Small intestine (tissue), 7 donors: ENCODE results near the gene SRSF1. TPM values are rescaled to one million over a fixed set of nuclear protein-coding genes. Genes with fewer than 3 reads are reported as not detected.

Experiments
- DNase-seq, 2 donors: peaks; one replicate each; pipeline versions ENCODE4 v3.0.0 to v3.0.0-alpha.2; 2013
- FAIRE-seq: peaks from 2 replicates; lab custom pipeline; 2012; peaks lifted over from hg19 to GRCh38; lab: Jason Lieb, UNC
- H3K27ac ChIP-seq, 3 donors: one replicate each; pipeline ENCODE4 v1.5.1; 2013; ENCODE audit warnings: low read length in 2 of 3, mild to moderate bottlenecking in 2 of 3, control low read depth in 1 of 3, inconsistent platforms in 1 of 3, low read depth in 1 of 3, moderate library complexity in 1 of 3
- H3K27me3 ChIP-seq, 3 donors: one replicate each; pipeline ENCODE4 v1.6.1; 2013; ENCODE audit warnings: low read length in 3 of 3, inconsistent platforms in 1 of 3; ENCODE audit not compliant: control insufficient read depth in 3 of 3, insufficient read depth in 3 of 3
- H3K36me3 ChIP-seq, 3 donors: one replicate each; pipeline ENCODE4 v1.6.1; 2013; ENCODE audit warnings: low read length in 3 of 3, inconsistent platforms in 1 of 3, low read depth in 1 of 3, mild to moderate bottlenecking in 1 of 3, moderate library complexity in 1 of 3; ENCODE audit not compliant: control insufficient read depth in 3 of 3, insufficient read depth in 2 of 3
- H3K4me1 ChIP-seq, 3 donors: one replicate each; pipeline ENCODE4 v1.6.1; 2013; ENCODE audit warnings: low read length in 2 of 3, inconsistent platforms in 1 of 3, low read depth in 1 of 3, mild to moderate bottlenecking in 1 of 3, moderate library complexity in 1 of 3; ENCODE audit not compliant: control insufficient read depth in 3 of 3, insufficient read depth in 2 of 3
- H3K4me3 ChIP-seq, 3 donors: one replicate each; pipeline ENCODE4 v1.5.1; 2013; ENCODE audit warnings: low read length in 3 of 3, control low read depth in 1 of 3, inconsistent platforms in 1 of 3, low read depth in 1 of 3, mild to moderate bottlenecking in 1 of 3, moderate library complexity in 1 of 3
- H3K9me3 ChIP-seq, 2 donors: one replicate each; pipeline ENCODE4 v1.6.1; 2013; ENCODE audit warnings: low read depth in 1 of 2, low read length in 1 of 2; ENCODE audit not compliant: control insufficient read depth in 2 of 2, insufficient read depth in 1 of 2
- WGBS, 3 donors: extraction: QIAGEN DNeasy Blood & Tissue Kit; methylation state at CpG; one replicate each; pipeline ENCODE4 v1.1.7; 2013; 5-methylcytosine and 5-hydroxymethylcytosine counted together
- polyA plus RNA-seq, 4 donors: library from polyadenylated mRNA; stranded (reverse) in 3 of 4; unstranded in 1 of 4; fragments of 200-250 nt in 3 of 4; fragments of 120-200 nt in 1 of 4; gene quantifications; one replicate each; pipeline versions ENCODE4 v1.2.1 to v1.2.3, GENCODE V29; 2013
- donor health status: healthy with polysubstance abuse.
- donor health status: control.
- donor health status: control.
- donor health status: Bipolar disorder and iron deficiency.
- donor health status: healthy.

SRSF1 gene
- polyA plus RNA-seq, 4 donors: 62.7 to 193 (median 106) TPM

DNA sequence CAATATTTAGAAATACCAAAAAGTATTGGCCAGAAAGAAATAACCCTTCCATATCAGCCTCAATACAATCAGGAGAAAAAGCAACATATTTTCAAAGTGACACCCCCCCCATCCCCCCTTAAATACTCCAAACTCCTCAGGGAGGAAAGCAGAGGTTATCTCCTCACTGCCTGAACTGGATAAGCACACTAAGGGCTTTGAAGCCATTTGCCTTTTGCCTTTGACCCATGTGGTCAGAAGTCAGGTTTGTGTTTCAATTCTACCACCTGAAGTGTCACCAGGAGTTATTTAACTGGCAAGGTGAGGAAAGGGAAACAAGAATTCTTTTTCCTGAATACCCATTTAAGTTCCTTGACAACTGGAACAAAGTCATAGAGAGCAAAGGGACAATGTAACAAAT lies 15.5 kb downstream of the SRSF1 start:
- peaks cover 0 to 18% (median 3%) of the 10 kb centered on the region in 3 donors for H3K4me1 ChIP-seq
- no peak overlapping the region for H3K4me3 ChIP-seq
- DNase-seq (no peak), FAIRE-seq (no peak)
- no peaks in the 10 kb centered on the region for H3K27me3 ChIP-seq
- H3K27ac ChIP-seq: no peak overlapping the region
- no peaks in the 10 kb centered on the region for H3K36me3 ChIP-seq
- H3K9me3 ChIP-seq: no peaks in the 10 kb centered on the region

DNA sequence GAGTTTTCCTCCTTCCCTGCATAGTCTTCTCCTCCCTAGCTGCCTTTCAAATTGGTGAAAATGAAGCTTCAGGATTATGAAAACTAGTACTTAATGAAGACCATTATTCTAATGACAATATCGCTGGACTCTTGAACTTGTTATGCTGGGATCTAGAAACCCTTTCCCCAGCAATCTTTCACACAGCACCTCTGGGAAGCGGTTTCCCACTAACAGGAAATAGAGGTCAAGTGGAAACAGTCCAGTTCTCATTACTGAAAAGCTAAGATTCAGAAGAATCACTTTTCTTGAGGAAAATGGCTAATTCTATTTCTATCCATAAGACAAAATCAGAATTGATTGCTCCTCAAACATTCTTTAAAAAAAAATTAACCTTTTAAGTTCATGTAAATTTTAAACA lies 17.0 kb downstream of the SRSF1 start:
- FAIRE-seq (no peak), DNase-seq (no peak)
- H3K4me3 ChIP-seq: no peak overlapping the region
- H3K4me1 ChIP-seq: peaks cover 2 to 14% (median 8%) of the 10 kb centered on the region in 3 donors
- no peak overlapping the region for H3K27ac ChIP-seq
- H3K27me3 ChIP-seq: no peaks in the 10 kb centered on the region
- H3K36me3 ChIP-seq: no peaks in the 10 kb centered on the region
- H3K9me3 ChIP-seq: no peaks in the 10 kb centered on the region
- WGBS, 3 donors: 72 to 88% (median 72%) methylated on average over 2 of the region's 2 CpGs

DNA sequence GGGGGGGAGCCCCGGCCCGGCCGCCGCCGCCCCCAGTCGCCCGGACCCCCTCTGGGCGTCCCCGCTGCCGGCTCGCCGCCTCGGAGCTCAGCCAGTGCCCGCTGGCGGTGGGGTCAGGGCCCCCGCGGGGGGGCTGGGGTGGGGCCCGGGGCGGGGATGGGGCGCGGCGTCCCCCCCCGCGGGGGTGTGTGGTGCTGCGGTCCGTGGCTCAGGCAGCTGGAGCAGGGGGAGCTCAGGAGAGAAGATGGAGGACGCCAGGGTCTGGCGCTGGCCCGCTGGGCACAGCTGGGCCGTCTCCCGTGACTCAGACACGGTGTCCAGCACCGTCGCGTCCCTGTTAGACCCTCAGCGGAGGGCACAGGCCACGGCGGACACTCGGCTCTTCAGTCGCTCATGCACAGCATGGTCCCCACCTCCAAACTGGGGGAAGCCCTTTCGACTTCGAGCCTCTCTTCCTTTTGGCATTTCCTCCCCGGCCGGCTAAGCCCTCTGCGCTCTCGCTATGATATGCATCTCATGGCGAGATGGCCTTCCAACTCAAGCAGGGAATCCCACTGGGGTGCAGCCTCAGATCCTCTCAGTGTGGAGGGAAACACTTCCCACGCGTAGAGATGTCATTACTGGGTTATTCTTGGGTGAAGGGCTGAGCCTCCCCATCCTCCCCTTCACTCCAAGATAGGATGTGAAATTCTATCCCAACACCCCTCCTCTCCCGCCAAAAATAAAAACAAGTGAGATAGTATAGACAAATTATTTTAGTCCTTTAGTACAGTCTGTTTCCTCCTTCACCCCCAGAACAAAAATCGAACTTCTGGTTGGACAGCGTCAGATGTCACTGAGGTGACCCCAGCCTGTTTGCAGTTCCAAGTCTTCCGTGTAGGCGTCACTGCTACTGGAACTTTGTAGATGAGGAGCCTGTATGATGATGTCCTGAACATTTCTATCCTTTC lies 18.5 kb downstream of the SRSF1 start:
- FAIRE-seq (no peak), DNase-seq (peak; percentile 69 to 86)
- WGBS, 3 donors: 1 to 2% (median 2%) methylated on average over 31 to 54 of the region's 54 CpGs

DNA sequence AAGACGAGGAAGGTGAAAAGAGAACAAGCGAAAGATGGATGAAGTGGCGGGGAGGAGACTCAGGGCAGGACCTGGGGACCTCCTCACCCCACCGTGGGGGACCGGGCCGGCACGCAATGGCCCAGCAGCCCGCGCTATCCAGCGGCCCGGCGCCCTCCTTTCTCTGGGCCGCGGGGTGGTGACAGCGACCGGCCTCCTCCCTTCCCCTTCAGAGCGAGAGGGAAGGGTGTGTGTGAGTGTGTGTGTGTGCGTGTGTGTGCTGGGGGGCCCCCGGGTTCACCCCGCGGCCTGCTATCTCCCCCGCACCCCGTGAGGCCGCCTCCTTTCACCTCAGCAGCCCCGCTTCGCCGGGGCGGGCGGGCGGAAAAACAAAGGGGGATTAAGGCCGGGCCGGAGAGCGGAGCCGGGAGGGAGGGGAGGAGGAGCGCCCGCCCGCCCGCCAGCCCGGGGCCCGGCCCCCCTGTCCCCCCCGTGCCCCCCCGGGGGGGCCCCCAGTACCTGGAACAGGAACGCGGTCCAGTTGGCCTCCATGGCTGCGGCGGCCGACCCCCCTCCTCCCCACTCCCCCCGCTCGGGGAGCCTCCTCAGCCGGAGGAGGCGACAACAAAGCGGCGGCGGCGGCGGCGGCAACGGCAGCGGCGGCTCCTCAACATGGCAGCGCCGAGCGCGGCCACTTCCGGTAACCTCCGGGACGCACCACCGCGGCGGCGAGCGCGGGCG lies 19.3 kb downstream of the SRSF1 start, which contains the start of gene VEZF1:
Gene VEZF1 (minus strand): TSS at position 674 of the 720 bp plus-strand sequence. CDS start 143 bp downstream, at position 531.
- Histone ChIP-seq H3K27ac (peak within 1 kb of the TSS; percentile 87 to 97 (median 92)), H3K9me3 (no peaks in the 10 kb centered on the region), H3K4me3 (peak within 1 kb of the TSS; percentile 82 to 95 (median 87)), H3K4me1 (peaks cover 7 to 12% (median 11%) of the 10 kb centered on the region in 3 donors), H3K36me3 (peaks cover 0 to 5% (median 0%) of the 10 kb centered on the region in 3 donors), H3K27me3 (no peaks in the 10 kb centered on the region)
- FAIRE-seq (no peak), DNase-seq (peak; percentile 65 to 91)
- 0 to 1% (median 0%) methylated on average over 23 to 73 of the region's 74 CpGs for WGBS, 3 donors

More for the DNA sequence above, 18.5 kb downstream of the SRSF1 start:
- Histone ChIP-seq H3K27me3 (no peaks in the 10 kb centered on the region), H3K4me3 (peak overlapping the region; percentile 74 to 95 (median 82)), H3K27ac (peak overlapping the region; percentile 87 to 97 (median 89)), H3K4me1 (peaks cover 8 to 14% (median 9%) of the 10 kb centered on the region in 3 donors), H3K36me3 (no peaks in the 10 kb centered on the region), H3K9me3 (no peaks in the 10 kb centered on the region)

DNA sequence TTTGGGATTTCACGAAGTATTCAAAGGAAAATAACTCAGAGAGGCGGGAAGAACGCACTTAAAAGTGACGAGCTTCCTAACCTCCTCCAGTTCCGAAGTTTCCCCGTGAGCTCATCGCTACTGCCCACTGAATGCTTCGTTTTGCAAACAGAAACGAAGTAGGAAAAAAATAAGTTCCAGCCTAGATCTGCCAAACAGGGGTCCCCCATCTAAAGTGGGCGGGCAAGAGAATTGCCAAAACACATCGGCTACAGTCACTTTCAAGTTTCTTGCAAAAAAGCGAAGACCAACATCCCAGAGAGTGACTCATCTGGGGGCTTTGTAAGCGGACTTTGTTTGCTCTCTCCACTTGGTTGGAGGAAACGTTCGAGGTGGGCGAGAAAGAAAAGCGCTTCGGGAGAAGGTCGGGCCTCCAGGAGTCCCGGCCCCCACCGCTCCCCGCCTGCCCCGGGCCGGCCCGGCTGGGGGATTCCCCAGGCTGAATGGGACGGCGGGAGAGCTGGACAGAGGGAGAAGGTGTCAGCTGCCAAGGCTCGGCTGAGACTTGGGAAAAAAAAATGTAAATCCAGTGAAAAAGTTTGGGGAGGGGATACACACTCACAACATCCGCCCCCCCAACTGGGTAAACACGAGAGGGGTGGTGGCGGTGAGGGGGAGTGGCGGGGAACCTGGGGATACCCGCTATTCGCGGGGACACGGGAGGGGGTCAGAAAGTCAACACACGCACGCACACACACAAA lies 20.0 kb downstream of the SRSF1 start:
- DNase-seq (peak; percentile 50 to 70), FAIRE-seq (no peak)
- Histone ChIP-seq H3K36me3 (peaks cover 0 to 7% (median 3%) of the 10 kb centered on the region in 3 donors), H3K27ac (peak overlapping the region; percentile 87 to 97 (median 92)), H3K4me1 (peaks cover 8 to 15% (median 11%) of the 10 kb centered on the region in 3 donors), H3K4me3 (peak overlapping the region; percentile 82 to 95 (median 87)), H3K9me3 (no peaks in the 10 kb centered on the region), H3K27me3 (no peaks in the 10 kb centered on the region)
- WGBS, 3 donors: 1 to 2% (median 1%) methylated on average over 38 of the region's 38 CpGs

DNA sequence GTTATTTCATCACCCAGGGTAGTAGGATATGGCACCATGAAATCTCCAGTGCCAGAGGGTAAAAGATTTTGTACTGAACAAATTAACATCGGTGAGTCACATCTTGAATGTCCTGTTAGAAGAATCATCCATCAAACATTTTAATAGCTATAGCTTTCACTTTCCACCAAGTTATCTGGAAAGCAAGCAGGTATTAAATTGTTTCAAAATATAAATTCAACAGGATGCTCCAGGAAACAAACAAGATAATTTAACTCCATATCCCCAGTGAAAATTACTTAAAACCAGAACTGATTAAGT lies 21.4 kb downstream of the SRSF1 start:
- H3K4me3 ChIP-seq: no peak overlapping the region
- WGBS, 3 donors: 6 to 29% (median 13%) methylated on average over 1 of the region's 1 CpG
- peaks cover 8 to 15% (median 11%) of the 10 kb centered on the region in 3 donors for H3K4me1 ChIP-seq
- FAIRE-seq (no peak), DNase-seq (peak in 1 of 2 donors; percentile 59)
- H3K27ac ChIP-seq: no peak overlapping the region
- H3K9me3 ChIP-seq: no peaks in the 10 kb centered on the region
- H3K36me3 ChIP-seq: peaks cover under 1 to 8% (median 3%) of the 10 kb centered on the region in 3 donors
- H3K27me3 ChIP-seq: no peaks in the 10 kb centered on the region

DNA sequence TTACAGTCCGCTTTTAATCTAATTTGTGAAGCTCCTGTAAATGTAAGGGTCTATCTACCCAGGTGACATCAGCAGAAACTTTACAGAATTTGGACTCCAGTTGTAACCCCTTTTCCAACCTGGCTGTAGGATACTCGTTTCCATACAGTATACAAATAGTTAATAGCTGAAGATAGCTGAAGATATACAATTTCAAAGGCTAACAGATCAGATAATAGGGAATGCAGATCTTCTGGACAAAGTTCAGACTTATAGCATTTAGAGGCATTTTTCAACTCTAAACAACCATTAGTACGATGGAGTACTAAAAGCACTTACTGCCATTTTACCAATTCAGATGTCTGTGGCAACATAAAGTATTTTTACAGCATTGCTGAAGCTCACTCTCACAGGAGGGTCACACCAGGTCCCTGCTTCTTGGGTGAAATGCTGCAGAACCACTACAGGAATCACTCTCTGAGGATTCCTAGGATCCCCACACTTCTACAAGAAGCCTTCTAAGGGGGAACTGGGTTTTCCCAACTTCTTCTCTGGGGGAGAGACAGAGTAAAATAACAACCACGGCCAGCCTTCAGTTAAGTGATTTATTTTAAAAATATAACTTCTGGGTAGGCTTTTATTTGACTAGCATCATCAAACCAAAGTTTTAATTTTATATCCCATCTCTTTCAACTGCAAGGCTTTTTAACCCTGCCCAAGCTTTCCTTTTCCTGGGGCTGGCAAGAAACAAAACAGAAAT lies 21.9 kb downstream of the SRSF1 start:
- Histone ChIP-seq H3K27me3 (no peaks in the 10 kb centered on the region), H3K4me3 (no peak overlapping the region), H3K36me3 (peaks cover 3 to 10% (median 3%) of the 10 kb centered on the region in 3 donors), H3K9me3 (no peaks in the 10 kb centered on the region), H3K4me1 (peaks cover 8 to 15% (median 11%) of the 10 kb centered on the region in 3 donors), H3K27ac (no peak overlapping the region)
- WGBS, 3 donors: 39 to 49% (median 47%) methylated on average over 4 of the region's 4 CpGs
- DNase-seq: no peak
- FAIRE-seq: no peak
